CD8-positive, alpha-beta memory T cell (primary cell): ENCODE measurements around the gene DUSP14. TPM values are rescaled to one million over a fixed set of nuclear protein-coding genes. Genes with fewer than 3 reads are reported as not detected.
A peak's percentile ranks its signal among the peaks of the same experiment; 100 is the strongest.

ENCODE experiments used
- CTCF ChIA-PET: fragments of 350-600 bp; sonication (Branson Sonifier 250); formaldehyde crosslinking; loops from one replicate; lab custom pipeline; 2021; ENCODE audit warnings: antibody characterized with exemption; lab: Charles Lee
- POLR2A ChIA-PET: fragments of 350-600 bp; sonication (Branson Sonifier 250); formaldehyde crosslinking; loops from one replicate; lab custom pipeline; 2021; ENCODE audit warnings: antibody characterized with exemption; lab: Charles Lee
- DNase-seq, 5 donors: peaks; one replicate each; pipeline versions ENCODE4 v3.0.0 to v3.0.0-alpha.2; 2020 to 2022; ENCODE audit warnings: mixed read lengths in 1 of 5
- H3K27ac ChIP-seq: one replicate; pipeline ENCODE4 v1.7.0; 2013; ENCODE audit warnings: low read depth, mild to moderate bottlenecking, low read length, moderate library complexity
- H3K27me3 ChIP-seq: 2 replicates; pipeline ENCODE4 v1.7.0; 2013; ENCODE audit warnings: low read length, mild to moderate bottlenecking; ENCODE audit not compliant: insufficient read depth, poor library complexity, severe bottlenecking
- H3K36me3 ChIP-seq: 2 replicates; pipeline ENCODE4 v1.7.0; 2013; ENCODE audit warnings: mild to moderate bottlenecking, low read length, moderate library complexity; ENCODE audit not compliant: insufficient read depth
- H3K4me1 ChIP-seq: 2 replicates; pipeline ENCODE4 v1.7.0; 2013; ENCODE audit warnings: mild to moderate bottlenecking, low read length, moderate library complexity; ENCODE audit not compliant: insufficient read depth
- H3K4me3 ChIP-seq: 2 replicates; pipeline ENCODE4 v1.7.0; 2013; ENCODE audit warnings: mild to moderate bottlenecking, low read length
- H3K9me3 ChIP-seq: 2 replicates; pipeline ENCODE4 v1.7.0; 2013; ENCODE audit warnings: mild to moderate bottlenecking, low read length
- H3K27ac Mint-ChIP-seq, 8 donors: one replicate each; pipeline ENCODE4 v1.8.0; 2020 to 2021; ENCODE audit warnings: mixed read lengths in 8 of 8, mild to moderate bottlenecking in 6 of 8, inconsistent platforms in 3 of 8, moderate library complexity in 3 of 8
- H3K27me3 Mint-ChIP-seq, 2 donors: one replicate each; pipeline ENCODE4 v1.8.0; 2020 to 2021; ENCODE audit warnings: mixed read lengths in 2 of 2, mild to moderate bottlenecking in 1 of 2, moderate library complexity in 1 of 2
- H3K36me3 Mint-ChIP-seq, 3 donors: one replicate each; pipeline ENCODE4 v1.8.0; 2020 to 2021; ENCODE audit warnings: mixed read lengths in 3 of 3, inconsistent platforms in 1 of 3, mild to moderate bottlenecking in 1 of 3
- H3K4me1 Mint-ChIP-seq, 3 donors: one replicate each; pipeline ENCODE4 v1.8.0; 2020 to 2021; ENCODE audit warnings: mixed read lengths in 3 of 3, inconsistent platforms in 1 of 3, mild to moderate bottlenecking in 1 of 3
- H3K4me3 Mint-ChIP-seq, 7 donors: one replicate each; pipeline ENCODE4 v1.8.0; 2020 to 2021; ENCODE audit warnings: mixed read lengths in 7 of 7, mild to moderate bottlenecking in 6 of 7, moderate library complexity in 4 of 7, inconsistent platforms in 2 of 7
- H3K9me3 Mint-ChIP-seq, 5 donors: one replicate each; pipeline ENCODE4 v1.8.0; 2020 to 2022; ENCODE audit warnings: mixed read lengths in 5 of 5, mild to moderate bottlenecking in 3 of 5, moderate library complexity in 2 of 5, inconsistent platforms in 1 of 5
- polyA plus RNA-seq: library from polyadenylated mRNA; unstranded; fragments of 300-500 nt; fragmentation: Illumina TruSeq; gene quantifications from one replicate; pipeline ENCODE4 v1.2.3, GENCODE V29; 2021
- total RNA-seq, 2 experiments: library from RNA; stranded (reverse); gene quantifications; one replicate each; pipeline ENCODE4 v1.2.3, GENCODE V29; 2021

Gene DUSP14
- total and polyA plus RNA-seq, 3 experiments from 2014 or later, result 18.7 to 19.0 (median 18.9) TPM

- H3K36me3 Mint-ChIP-seq, result peaks cover 13 to 63% (median 16%) of the 10 kb centered on the region in 3 donors
- no peak for DNase-seq
- H3K27me3 ChIP-seq, result no peaks in the 10 kb centered on the region
- no peaks in the 10 kb centered on the region for H3K4me1 Mint-ChIP-seq
- no peak overlapping the region for H3K4me3 Mint-ChIP-seq
- H3K4me1 ChIP-seq, result no peaks in the 10 kb centered on the region
- H3K9me3 Mint-ChIP-seq, result no peaks in the 10 kb centered on the region
- H3K27me3 Mint-ChIP-seq, result no peaks in the 10 kb centered on the region
- no peaks in the 10 kb centered on the region for H3K9me3 ChIP-seq
- H3K4me3 ChIP-seq, result no peak overlapping the region
- CTCF ChIA-PET, result no interaction called here
- H3K27ac ChIP-seq, result no peak overlapping the region
- peaks cover 18% of the 10 kb centered on the region for H3K36me3 ChIP-seq
- peak overlapping the region in 2 of 8 donors; percentile 20 to 29 for H3K27ac Mint-ChIP-seq
- POLR2A ChIA-PET, result interaction anchor here (0.5 kb wide), 1 partner anchor 835 kb away, joined by 3 read pairs; no protein-coding TSS in a partner anchor
These were observed 13.1 kb upstream of the DUSP14 start for GRCh38 chr17:37476431-37477120.

GRCh38 chr17:37478187-37478586 is 11.5 kb upstream of the DUSP14 start:
- DNase-seq, result no peak
- Mint-ChIP-seq H3K27ac (peak overlapping the region in 1 of 8 donors; percentile 11), H3K4me1 (no peaks in the 10 kb centered on the region), H3K36me3 (peaks cover 13 to 55% (median 15%) of the 10 kb centered on the region in 3 donors), H3K9me3 (no peaks in the 10 kb centered on the region), H3K4me3 (peak overlapping the region in 1 of 7 donors; percentile 40), H3K27me3 (no peaks in the 10 kb centered on the region)
- H3K27me3 ChIP-seq, result no peaks in the 10 kb centered on the region
- no peaks in the 10 kb centered on the region for H3K9me3 ChIP-seq
- peaks cover 16% of the 10 kb centered on the region for H3K36me3 ChIP-seq
- H3K4me1 ChIP-seq, result no peaks in the 10 kb centered on the region
- no peak overlapping the region for H3K4me3 ChIP-seq
- ChIA-PET CTCF (no interaction called here), POLR2A (no interaction called here)
- no peak overlapping the region for H3K27ac ChIP-seq

DNA sequence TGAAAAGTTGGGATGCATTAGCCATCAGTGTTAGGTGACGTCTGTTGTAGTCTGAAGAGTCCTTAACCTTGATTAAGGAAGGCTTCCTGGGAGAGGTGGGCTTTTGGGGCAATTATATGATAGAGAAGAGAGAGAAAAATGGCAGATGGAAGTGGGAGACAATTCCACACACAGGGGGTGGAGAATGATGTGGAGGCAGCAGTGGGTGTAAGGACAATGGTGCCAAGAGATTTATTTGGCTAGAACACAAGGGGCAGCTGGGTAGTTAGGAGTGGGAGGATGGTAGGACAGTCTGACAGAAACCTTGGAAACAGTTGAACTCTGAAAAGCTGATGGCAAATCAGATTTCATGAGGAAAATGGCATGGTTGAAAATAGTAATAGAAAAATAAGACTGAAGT is 10.7 kb upstream of the DUSP14 start:
- CTCF ChIA-PET, result no interaction called here
- no peak overlapping the region for H3K4me3 ChIP-seq
- Mint-ChIP-seq H3K9me3 (no peaks in the 10 kb centered on the region), H3K4me3 (peak overlapping the region in 1 of 7 donors; percentile 38), H3K27ac (peak overlapping the region in 1 of 8 donors; percentile 25), H3K36me3 (peaks cover 6 to 47% (median 10%) of the 10 kb centered on the region in 3 donors), H3K27me3 (no peaks in the 10 kb centered on the region), H3K4me1 (no peaks in the 10 kb centered on the region)
- no peaks in the 10 kb centered on the region for H3K27me3 ChIP-seq
- DNase-seq, result no peak
- no peaks in the 10 kb centered on the region for H3K9me3 ChIP-seq
- no peak overlapping the region for H3K27ac ChIP-seq
- peaks cover 8% of the 10 kb centered on the region for H3K36me3 ChIP-seq
- POLR2A ChIA-PET, result no interaction called here
- H3K4me1 ChIP-seq, result no peaks in the 10 kb centered on the region

GRCh38 chr17:37480427-37480826 is 9.3 kb upstream of the DUSP14 start:
- ChIA-PET POLR2A (no interaction called here), CTCF (no interaction called here)
- Mint-ChIP-seq H3K27ac (peak overlapping the region in 1 of 8 donors; percentile 42), H3K27me3 (no peaks in the 10 kb centered on the region), H3K9me3 (no peaks in the 10 kb centered on the region), H3K4me3 (no peak overlapping the region), H3K4me1 (no peaks in the 10 kb centered on the region), H3K36me3 (peaks cover 6 to 39% (median 10%) of the 10 kb centered on the region in 3 donors)
- Histone ChIP-seq H3K36me3 (no peaks in the 10 kb centered on the region), H3K9me3 (no peaks in the 10 kb centered on the region), H3K4me1 (no peaks in the 10 kb centered on the region), H3K27me3 (no peaks in the 10 kb centered on the region), H3K4me3 (no peak overlapping the region), H3K27ac (no peak overlapping the region)
- no peak for DNase-seq

DNA sequence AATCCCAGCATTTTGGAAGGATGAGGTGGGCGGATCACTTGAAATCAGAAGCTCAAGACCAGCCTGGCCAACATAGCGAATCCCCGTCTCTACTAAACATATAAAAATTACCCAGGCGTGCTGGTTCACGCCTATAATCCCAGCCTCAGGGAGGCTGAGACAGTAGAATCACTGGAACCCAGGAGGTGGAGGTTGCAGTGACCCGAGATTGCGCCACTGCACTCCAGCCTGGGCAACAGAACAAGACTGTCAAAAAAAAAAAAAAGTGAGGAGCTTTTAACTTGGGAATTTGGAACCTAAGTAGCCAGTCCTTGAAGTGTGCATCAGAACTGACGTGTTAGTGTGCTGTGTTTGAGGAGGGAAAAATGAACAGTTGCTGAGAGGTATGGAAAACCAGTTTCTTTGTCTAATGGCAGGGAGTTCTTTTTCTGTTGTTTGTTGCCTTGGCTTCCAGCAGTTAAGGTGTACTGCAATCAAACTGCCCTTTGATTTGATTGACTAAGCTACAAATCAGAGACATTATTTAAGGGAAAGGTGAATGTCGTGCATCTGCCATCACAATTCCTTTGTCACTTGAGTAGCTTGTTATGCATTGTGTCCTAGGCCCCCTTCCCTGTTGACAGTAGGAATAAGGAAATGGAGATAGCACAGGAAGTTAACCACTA is 8.6 kb upstream of the DUSP14 start:
- Histone ChIP-seq H3K9me3 (no peaks in the 10 kb centered on the region), H3K4me1 (no peaks in the 10 kb centered on the region), H3K27ac (no peak overlapping the region), H3K27me3 (no peaks in the 10 kb centered on the region), H3K4me3 (no peak overlapping the region), H3K36me3 (no peaks in the 10 kb centered on the region)
- H3K9me3 Mint-ChIP-seq, result no peaks in the 10 kb centered on the region
- POLR2A ChIA-PET, result no interaction called here
- H3K36me3 Mint-ChIP-seq, result peaks cover 6 to 32% (median 10%) of the 10 kb centered on the region in 3 donors
- no peak overlapping the region for H3K27ac Mint-ChIP-seq
- CTCF ChIA-PET, result no interaction called here
- no peak for DNase-seq
- no peaks in the 10 kb centered on the region for H3K4me1 Mint-ChIP-seq
- H3K4me3 Mint-ChIP-seq, result no peak overlapping the region
- no peaks in the 10 kb centered on the region for H3K27me3 Mint-ChIP-seq

DNA sequence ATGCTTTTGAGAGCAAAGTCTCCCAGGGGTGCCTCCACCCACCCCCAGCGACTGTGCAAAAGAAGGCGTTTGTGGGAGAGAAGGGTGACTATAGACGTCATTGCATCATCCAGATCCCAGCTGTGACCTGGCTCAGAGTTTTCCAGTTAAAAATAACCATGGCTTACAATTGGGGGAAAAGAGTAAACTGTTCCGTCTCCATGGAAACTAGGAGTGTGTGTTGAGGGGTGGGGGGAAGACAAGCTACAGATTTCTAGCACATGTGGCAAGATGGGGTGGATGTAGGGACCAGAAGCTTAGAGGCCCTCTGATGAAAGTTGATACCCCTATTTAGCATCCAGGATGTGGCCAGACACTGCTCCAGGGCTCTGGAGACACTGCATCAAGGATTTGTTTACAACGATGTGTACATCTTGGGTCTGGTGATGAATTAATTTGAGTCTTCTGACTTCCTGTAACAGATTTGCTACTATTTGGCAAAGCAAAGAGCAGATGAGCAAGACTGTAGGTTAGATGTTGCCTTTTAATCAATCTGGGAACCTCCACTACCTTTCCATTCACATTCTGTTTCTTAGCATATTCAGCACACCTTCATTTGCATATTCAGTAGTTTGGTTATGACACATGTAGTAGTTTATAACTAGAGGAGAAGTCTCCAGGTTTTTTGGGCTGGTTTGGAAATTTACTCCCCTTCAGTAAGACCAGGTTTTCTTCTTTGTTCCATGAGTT is 6.2 kb upstream of the DUSP14 start:
- no peak overlapping the region for H3K4me3 Mint-ChIP-seq
- H3K4me1 Mint-ChIP-seq, result peaks cover 5 to 7% (median 5%) of the 10 kb centered on the region in 3 donors
- Histone ChIP-seq H3K27me3 (no peaks in the 10 kb centered on the region), H3K4me3 (no peak overlapping the region), H3K27ac (no peak overlapping the region), H3K36me3 (no peaks in the 10 kb centered on the region), H3K9me3 (no peaks in the 10 kb centered on the region), H3K4me1 (peaks cover 3% of the 10 kb centered on the region)
- ChIA-PET CTCF (no interaction called here), POLR2A (interaction anchor here (1.2 kb wide), 1 partner anchor 124 kb away, joined by 9 read pairs; no protein-coding TSS in a partner anchor)
- no peak for DNase-seq
- H3K27ac Mint-ChIP-seq, result peak overlapping the region in 1 of 8 donors; percentile 11
- H3K9me3 Mint-ChIP-seq, result no peaks in the 10 kb centered on the region
- H3K36me3 Mint-ChIP-seq, result peaks cover 4 to 11% (median 5%) of the 10 kb centered on the region in 3 donors
- H3K27me3 Mint-ChIP-seq, result no peaks in the 10 kb centered on the region

- no peaks in the 10 kb centered on the region for H3K9me3 ChIP-seq
- Mint-ChIP-seq H3K4me1 (peaks cover 16 to 23% (median 21%) of the 10 kb centered on the region in 3 donors), H3K27me3 (no peaks in the 10 kb centered on the region), H3K36me3 (peaks cover 0 to 9% (median 0%) of the 10 kb centered on the region in 3 donors), H3K9me3 (no peaks in the 10 kb centered on the region), H3K27ac (no peak overlapping the region), H3K4me3 (no peak overlapping the region)
- H3K27ac ChIP-seq, result no peak overlapping the region
- ChIA-PET POLR2A (no interaction called here), CTCF (no interaction called here)
- no peaks in the 10 kb centered on the region for H3K36me3 ChIP-seq
- DNase-seq, result no peak
- H3K4me3 ChIP-seq, result no peak overlapping the region
- H3K4me1 ChIP-seq, result peaks cover 13% of the 10 kb centered on the region
- no peaks in the 10 kb centered on the region for H3K27me3 ChIP-seq
These were observed 3.6 kb upstream of the DUSP14 start for GRCh38 chr17:37485938-37486570.
